ENCODE data around the gene ARHGAP10. TPM values are rescaled to one million over a fixed set of nuclear protein-coding genes. Genes with fewer than 3 reads are reported as not detected.
A peak's percentile ranks its signal among the peaks of the same experiment; 100 is the strongest.

ARHGAP10 gene
- total and polyA plus RNA-seq, 3 experiments from 2014 or later = 8.6 to 14.0 (median 9.7) TPM

DNA sequence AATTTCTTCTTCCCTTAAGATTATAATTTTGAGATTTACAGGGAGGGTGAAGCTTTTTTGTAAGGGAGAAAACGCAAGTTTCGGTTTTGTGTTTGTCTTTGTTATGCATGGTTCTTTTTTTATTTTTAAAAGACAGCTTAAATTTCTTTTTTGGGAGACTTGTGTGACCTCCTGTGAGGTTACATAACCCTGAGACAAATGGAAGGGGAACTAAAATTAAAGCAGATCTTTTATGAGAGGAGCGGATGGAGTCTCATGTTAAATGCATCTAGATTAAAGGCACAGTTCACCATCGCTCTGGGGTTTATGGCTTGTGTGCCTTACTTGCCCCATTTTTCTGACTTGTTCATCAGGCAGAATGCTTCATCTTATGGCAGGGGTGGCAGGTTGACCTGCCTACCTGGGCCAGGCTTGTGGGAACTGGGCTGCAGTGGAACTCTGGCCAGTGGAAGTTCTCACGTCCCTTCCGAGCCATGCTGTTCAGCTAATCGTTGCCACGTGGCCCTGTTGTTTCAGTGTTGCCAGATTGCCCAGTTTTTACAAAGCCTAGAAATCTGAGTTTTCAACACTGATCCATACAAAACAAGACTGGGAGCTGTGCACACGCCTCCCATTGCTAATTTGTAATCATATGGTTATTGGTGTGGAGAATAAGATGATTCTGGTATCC, 291.8 kb downstream of the ARHGAP10 start:
- no peak for DNase-seq
- H3K36me3 ChIP-seq (ENCODE audit: insufficient read depth, low read length) = no peaks in the 10 kb centered on the region
- H3K4me3 ChIP-seq (ENCODE audit: low read length) = no peak overlapping the region
- H3K27ac ChIP-seq (ENCODE audit: low read depth, low read length) = no peak overlapping the region
- Mint-ChIP-seq H3K27ac (peak overlapping the region in 2 of 8 donors; percentile 9 to 26), H3K9me3 (peaks cover 0 to 7% (median 3%) of the 10 kb centered on the region in 5 donors), H3K27me3 (peaks cover 0 to 1% of the 10 kb centered on the region in 2 donors), H3K4me1 (peaks cover 0 to 2% (median 0%) of the 10 kb centered on the region in 3 donors), H3K36me3 (peaks cover 6 to 20% (median 9%) of the 10 kb centered on the region in 3 donors), H3K4me3 (no peak overlapping the region)
- no peaks in the 10 kb centered on the region for H3K27me3 ChIP-seq (ENCODE audit: insufficient read depth, low read length, poor library complexity, severe bottlenecking)
- no peaks in the 10 kb centered on the region for H3K9me3 ChIP-seq (ENCODE audit: low read length)
- no peaks in the 10 kb centered on the region for H3K4me1 ChIP-seq (ENCODE audit: insufficient read depth, low read length)
- CTCF ChIA-PET = interaction anchor here (1.9 kb wide), 1 partner anchor 11 kb away, joined by 6 read pairs; no protein-coding TSS in a partner anchor
- POLR2A ChIA-PET = no interaction called here

DNA sequence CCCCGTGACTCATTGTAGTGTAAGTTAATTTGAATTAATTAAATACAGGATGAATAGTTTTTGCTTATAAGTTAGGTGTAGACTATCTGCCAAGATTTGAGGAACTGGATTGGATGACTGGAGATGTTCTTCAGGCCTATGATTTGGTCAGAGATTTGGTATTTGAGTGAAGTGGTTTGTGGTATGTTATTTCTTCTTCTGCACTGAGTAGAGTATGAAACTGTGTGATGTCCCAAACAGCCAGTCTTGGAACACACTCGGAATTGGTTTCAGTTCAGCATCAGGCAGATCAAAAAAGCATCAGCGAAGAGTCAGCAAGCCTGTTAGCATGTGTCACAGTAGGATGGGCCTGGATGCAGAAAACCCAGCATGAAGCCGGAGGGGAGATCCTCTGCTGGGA, 294.1 kb downstream of the ARHGAP10 start:
- Mint-ChIP-seq H3K4me1 (peaks cover 0 to 2% (median 0%) of the 10 kb centered on the region in 3 donors), H3K9me3 (peaks cover 0 to 9% (median 7%) of the 10 kb centered on the region in 5 donors), H3K27ac (no peak overlapping the region), H3K27me3 (no peaks in the 10 kb centered on the region), H3K4me3 (no peak overlapping the region), H3K36me3 (peaks cover 6 to 26% (median 6%) of the 10 kb centered on the region in 3 donors)
- POLR2A ChIA-PET = no interaction called here
- H3K36me3 ChIP-seq (ENCODE audit: insufficient read depth, low read length) = no peaks in the 10 kb centered on the region
- CTCF ChIA-PET = no interaction called here
- no peaks in the 10 kb centered on the region for H3K27me3 ChIP-seq (ENCODE audit: insufficient read depth, low read length, poor library complexity, severe bottlenecking)
- no peaks in the 10 kb centered on the region for H3K4me1 ChIP-seq (ENCODE audit: insufficient read depth, low read length)
- H3K27ac ChIP-seq (ENCODE audit: low read depth, low read length) = no peak overlapping the region
- H3K4me3 ChIP-seq (ENCODE audit: low read length) = no peak overlapping the region
- H3K9me3 ChIP-seq (ENCODE audit: low read length) = no peaks in the 10 kb centered on the region
- DNase-seq = no peak

DNA sequence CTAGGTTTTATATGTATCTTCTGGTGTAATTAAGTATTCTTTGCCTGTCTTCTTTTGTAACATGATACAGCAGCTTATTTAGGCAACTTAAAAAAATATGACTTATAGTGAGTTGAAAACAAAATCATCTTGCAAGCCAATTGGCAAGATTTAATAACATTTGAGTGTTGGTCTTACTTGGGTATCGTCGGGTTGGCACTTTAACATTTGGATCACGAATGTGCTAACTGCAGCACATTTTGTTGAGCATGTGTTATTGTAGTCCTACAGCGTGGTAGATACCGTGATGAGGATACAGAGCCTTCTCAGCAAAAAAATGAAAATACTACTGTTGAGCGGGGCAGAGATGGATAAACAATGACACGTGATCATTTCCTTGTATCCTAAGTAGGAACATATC, 295.3 kb downstream of the ARHGAP10 start:
- no peak for DNase-seq
- CTCF ChIA-PET = no interaction called here

DNA sequence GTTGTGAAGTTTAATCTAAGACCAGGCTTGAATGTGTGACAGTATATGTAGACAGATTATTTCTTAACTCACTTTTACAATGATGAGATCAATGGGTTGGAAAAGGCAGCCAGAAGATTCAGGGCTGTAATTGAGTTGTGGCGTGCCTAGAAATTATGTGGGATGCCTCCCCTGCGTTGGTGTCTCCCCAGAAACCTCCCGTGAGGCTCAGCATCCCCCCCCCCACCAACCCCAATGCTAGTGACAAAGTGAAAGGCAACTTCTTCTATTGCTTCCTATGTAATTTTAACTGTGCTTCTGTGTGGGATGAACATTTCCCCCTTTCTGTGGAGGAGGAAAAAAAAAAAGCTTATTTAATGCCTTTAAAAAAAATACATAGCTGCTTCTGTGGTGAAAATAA, 297.9 kb downstream of the ARHGAP10 start:
- Histone ChIP-seq H3K4me1 (ENCODE audit: insufficient read depth, low read length) (no peaks in the 10 kb centered on the region), H3K4me3 (ENCODE audit: low read length) (no peak overlapping the region), H3K27me3 (ENCODE audit: insufficient read depth, low read length, poor library complexity, severe bottlenecking) (no peaks in the 10 kb centered on the region), H3K36me3 (ENCODE audit: insufficient read depth, low read length) (no peaks in the 10 kb centered on the region), H3K27ac (ENCODE audit: low read depth, low read length) (no peak overlapping the region), H3K9me3 (ENCODE audit: low read length) (no peaks in the 10 kb centered on the region)
- no peak for DNase-seq
- Mint-ChIP-seq H3K36me3 (peaks cover 2 to 26% (median 6%) of the 10 kb centered on the region in 3 donors), H3K27me3 (no peaks in the 10 kb centered on the region), H3K9me3 (peaks cover 0 to 9% (median 7%) of the 10 kb centered on the region in 5 donors), H3K27ac (peak overlapping the region in 1 of 8 donors; percentile 28), H3K4me3 (no peak overlapping the region), H3K4me1 (no peaks in the 10 kb centered on the region)
- ChIA-PET CTCF (interaction anchor here (1.1 kb wide), 1 partner anchor 24 kb away, joined by 3 read pairs; no protein-coding TSS in a partner anchor), POLR2A (no interaction called here)

More for the DNA sequence above, 295.3 kb downstream of the ARHGAP10 start:
- no peaks in the 10 kb centered on the region for H3K36me3 ChIP-seq (ENCODE audit: insufficient read depth, low read length)
- H3K27me3 ChIP-seq (ENCODE audit: insufficient read depth, low read length, poor library complexity, severe bottlenecking) = no peaks in the 10 kb centered on the region
- H3K36me3 Mint-ChIP-seq = peaks cover 6 to 26% (median 6%) of the 10 kb centered on the region in 3 donors
- H3K9me3 Mint-ChIP-seq = peaks cover 0 to 9% (median 7%) of the 10 kb centered on the region in 5 donors
- H3K4me1 ChIP-seq (ENCODE audit: insufficient read depth, low read length) = no peaks in the 10 kb centered on the region
- H3K4me1 Mint-ChIP-seq = peaks cover 0 to 2% (median 0%) of the 10 kb centered on the region in 3 donors
- no peaks in the 10 kb centered on the region for H3K9me3 ChIP-seq (ENCODE audit: low read length)
- H3K4me3 ChIP-seq (ENCODE audit: low read length) = no peak overlapping the region
- no peaks in the 10 kb centered on the region for H3K27me3 Mint-ChIP-seq
- H3K27ac ChIP-seq (ENCODE audit: low read depth, low read length) = no peak overlapping the region
- no peak overlapping the region for H3K27ac Mint-ChIP-seq
- H3K4me3 Mint-ChIP-seq = no peak overlapping the region
- POLR2A ChIA-PET = no interaction called here

GRCh38 chr4:148030193-148030873, 298.4 kb downstream of the ARHGAP10 start:
- H3K27ac Mint-ChIP-seq = no peak overlapping the region
- H3K27me3 Mint-ChIP-seq = no peaks in the 10 kb centered on the region
- Histone ChIP-seq H3K27ac (ENCODE audit: low read depth, low read length) (no peak overlapping the region), H3K9me3 (ENCODE audit: low read length) (no peaks in the 10 kb centered on the region), H3K36me3 (ENCODE audit: insufficient read depth, low read length) (no peaks in the 10 kb centered on the region), H3K4me3 (ENCODE audit: low read length) (no peak overlapping the region), H3K4me1 (ENCODE audit: insufficient read depth, low read length) (no peaks in the 10 kb centered on the region), H3K27me3 (ENCODE audit: insufficient read depth, low read length, poor library complexity, severe bottlenecking) (no peaks in the 10 kb centered on the region)
- CTCF ChIA-PET = interaction anchor here (1.1 kb wide), 1 partner anchor 23 kb away, joined by 3 read pairs; no protein-coding TSS in a partner anchor
- peaks cover 2 to 26% (median 6%) of the 10 kb centered on the region in 3 donors for H3K36me3 Mint-ChIP-seq
- H3K4me1 Mint-ChIP-seq = no peaks in the 10 kb centered on the region
- no peak for DNase-seq
- no peak overlapping the region for H3K4me3 Mint-ChIP-seq
- H3K9me3 Mint-ChIP-seq = peaks cover 0 to 9% (median 7%) of the 10 kb centered on the region in 5 donors
- POLR2A ChIA-PET = no interaction called here

- Histone ChIP-seq H3K9me3 (ENCODE audit: low read length) (no peaks in the 10 kb centered on the region), H3K4me3 (ENCODE audit: low read length) (no peak overlapping the region), H3K27ac (ENCODE audit: low read depth, low read length) (no peak overlapping the region), H3K27me3 (ENCODE audit: insufficient read depth, low read length, poor library complexity, severe bottlenecking) (no peaks in the 10 kb centered on the region), H3K4me1 (ENCODE audit: insufficient read depth, low read length) (no peaks in the 10 kb centered on the region), H3K36me3 (ENCODE audit: insufficient read depth, low read length) (no peaks in the 10 kb centered on the region)
- Mint-ChIP-seq H3K4me1 (peaks cover 2 to 4% (median 4%) of the 10 kb centered on the region in 3 donors), H3K9me3 (no peaks in the 10 kb centered on the region), H3K36me3 (peaks cover 0 to 7% (median 2%) of the 10 kb centered on the region in 3 donors), H3K27ac (no peak overlapping the region), H3K4me3 (no peak overlapping the region), H3K27me3 (peaks cover 0 to under 1% of the 10 kb centered on the region in 2 donors)
- no peak for DNase-seq
- ChIA-PET POLR2A (interaction anchor here (0.7 kb wide), 1 partner anchor 407 kb away, joined by 3 read pairs; no protein-coding TSS in a partner anchor), CTCF (interaction anchor here (0.8 to 2.3 kb wide), 2 partner anchors 10 to 24 kb away, joined by 4 to 6 read pairs; no protein-coding TSS in a partner anchor)
Measured at GRCh38 chr4:148034813-148035212, 302.9 kb downstream of the ARHGAP10 start.

- Histone ChIP-seq H3K9me3 (ENCODE audit: low read length) (no peaks in the 10 kb centered on the region), H3K27ac (ENCODE audit: low read depth, low read length) (no peak overlapping the region), H3K27me3 (ENCODE audit: insufficient read depth, low read length, poor library complexity, severe bottlenecking) (no peaks in the 10 kb centered on the region), H3K4me3 (ENCODE audit: low read length) (no peak overlapping the region), H3K36me3 (ENCODE audit: insufficient read depth, low read length) (no peaks in the 10 kb centered on the region), H3K4me1 (ENCODE audit: insufficient read depth, low read length) (peaks cover 5% of the 10 kb centered on the region)
- H3K36me3 Mint-ChIP-seq = peaks cover 0 to 5% (median 0%) of the 10 kb centered on the region in 3 donors
- ChIA-PET POLR2A (interaction anchor here (0.6 kb wide), 1 partner anchor 113 kb away, joined by 3 read pairs; no protein-coding TSS in a partner anchor), CTCF (interaction anchor here (1.0 to 1.7 kb wide), 3 partner anchors 10 to 15 kb away, joined by 3 to 5 read pairs (median 3); no protein-coding TSS in a partner anchor)
- peaks cover 6 to 27% (median 26%) of the 10 kb centered on the region in 3 donors for H3K4me1 Mint-ChIP-seq
- no peaks in the 10 kb centered on the region for H3K9me3 Mint-ChIP-seq
- H3K4me3 Mint-ChIP-seq = no peak overlapping the region
- DNase-seq = no peak
- H3K27me3 Mint-ChIP-seq = peaks cover 0 to 2% of the 10 kb centered on the region in 2 donors
- no peak overlapping the region for H3K27ac Mint-ChIP-seq
Measured at GRCh38 chr4:148041606-148042329, 309.9 kb downstream of the ARHGAP10 start.
